ENCODE data around the gene PTPRN.
A peak's percentile ranks its signal among the peaks of the same experiment; 100 is the strongest.

Gene PTPRN

GRCh38 chr2:219284501-219285372 is 24.5 kb downstream of the PTPRN start:
- no peaks in the 10 kb centered on the region for H3K9me3 Mint-ChIP-seq
- no peak overlapping the region for H3K27ac Mint-ChIP-seq
- no peak overlapping the region for H3K4me3 Mint-ChIP-seq
- no peak for ATAC-seq
- no peak for DNase-seq
- H3K4me1 Mint-ChIP-seq, result peaks cover 56% of the 10 kb centered on the region
- no peaks in the 10 kb centered on the region for H3K27me3 Mint-ChIP-seq

- H3K9me3 Mint-ChIP-seq, result no peaks in the 10 kb centered on the region
- H3K27me3 Mint-ChIP-seq, result no peaks in the 10 kb centered on the region
- no peak overlapping the region for H3K27ac Mint-ChIP-seq
- no peak for DNase-seq
- ATAC-seq, result no peak
- peaks cover 70% of the 10 kb centered on the region for H3K4me1 Mint-ChIP-seq
- no peak overlapping the region for H3K4me3 Mint-ChIP-seq
These were observed 26.1 kb downstream of the PTPRN start for GRCh38 chr2:219282943-219283581.

DNA sequence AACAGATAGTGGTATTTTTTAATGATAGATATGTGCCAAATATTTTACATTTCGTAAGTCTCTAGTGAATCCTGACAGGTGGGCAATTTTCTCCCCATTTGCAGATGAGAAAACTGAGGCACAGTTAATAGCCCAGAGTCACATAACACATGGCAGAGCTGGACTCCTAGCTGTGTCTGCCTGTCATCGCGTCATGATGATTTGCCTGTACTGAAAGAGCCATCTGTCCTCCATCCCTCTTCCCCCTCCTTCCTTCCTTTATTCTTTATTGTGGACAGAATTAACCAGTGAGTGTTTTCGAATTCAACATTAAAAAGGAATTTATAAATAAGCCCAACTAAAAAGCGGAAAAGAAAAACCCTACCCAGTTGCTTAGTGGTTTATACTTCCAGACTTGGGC is 26.8 kb downstream of the PTPRN start:
- H3K4me1 Mint-ChIP-seq, result peaks cover 71% of the 10 kb centered on the region

GRCh38 chr2:219281588-219281987 is 27.6 kb downstream of the PTPRN start:
- no peak overlapping the region for H3K4me3 Mint-ChIP-seq
- H3K4me1 Mint-ChIP-seq, result peaks cover 67% of the 10 kb centered on the region
- ATAC-seq (no peak), DNase-seq (no peak)
- H3K27ac Mint-ChIP-seq, result no peak overlapping the region
- no peaks in the 10 kb centered on the region for H3K9me3 Mint-ChIP-seq
- H3K27me3 Mint-ChIP-seq, result no peaks in the 10 kb centered on the region

More for the DNA sequence above, 26.8 kb downstream of the PTPRN start:
- no peaks in the 10 kb centered on the region for H3K9me3 Mint-ChIP-seq
- H3K4me3 Mint-ChIP-seq, result no peak overlapping the region
- no peak for DNase-seq
- no peak overlapping the region for H3K27ac Mint-ChIP-seq
- no peak for ATAC-seq
- H3K27me3 Mint-ChIP-seq, result no peaks in the 10 kb centered on the region

GRCh38 chr2:219280651-219281050 is 28.6 kb downstream of the PTPRN start:
- H3K9me3 Mint-ChIP-seq, result no peaks in the 10 kb centered on the region
- H3K27ac Mint-ChIP-seq, result no peak overlapping the region
- ATAC-seq, result no peak
- no peaks in the 10 kb centered on the region for H3K27me3 Mint-ChIP-seq
- H3K4me3 Mint-ChIP-seq, result peak overlapping the region; percentile 95 to 99
- peaks cover 61% of the 10 kb centered on the region for H3K4me1 Mint-ChIP-seq
- DNase-seq, result no peak

GRCh38 chr2:219279916-219280516 is 29.2 kb downstream of the PTPRN start:
- H3K4me1 Mint-ChIP-seq, result peaks cover 55% of the 10 kb centered on the region

GRCh38 chr2:219279151-219279915 is 29.9 kb downstream of the PTPRN start, which contains the start of gene DNAJB2:
Gene DNAJB2 (plus strand): TSS chr2:219279366. CDS start chr2:219279834, 468 bp downstream.
- Mint-ChIP-seq H3K4me1 (peaks cover 55% of the 10 kb centered on the region), H3K27ac (peak within 1 kb of the TSS; percentile 99)

More at GRCh38 chr2:219279916-219280516, 29.2 kb downstream of the PTPRN start:
- DNase-seq (no peak), ATAC-seq (no peak)
- H3K4me3 Mint-ChIP-seq, result peak overlapping the region; percentile 95 to 99
- H3K27me3 Mint-ChIP-seq, result no peaks in the 10 kb centered on the region
- H3K9me3 Mint-ChIP-seq, result no peaks in the 10 kb centered on the region
- peak overlapping the region; percentile 99 for H3K27ac Mint-ChIP-seq

DNA sequence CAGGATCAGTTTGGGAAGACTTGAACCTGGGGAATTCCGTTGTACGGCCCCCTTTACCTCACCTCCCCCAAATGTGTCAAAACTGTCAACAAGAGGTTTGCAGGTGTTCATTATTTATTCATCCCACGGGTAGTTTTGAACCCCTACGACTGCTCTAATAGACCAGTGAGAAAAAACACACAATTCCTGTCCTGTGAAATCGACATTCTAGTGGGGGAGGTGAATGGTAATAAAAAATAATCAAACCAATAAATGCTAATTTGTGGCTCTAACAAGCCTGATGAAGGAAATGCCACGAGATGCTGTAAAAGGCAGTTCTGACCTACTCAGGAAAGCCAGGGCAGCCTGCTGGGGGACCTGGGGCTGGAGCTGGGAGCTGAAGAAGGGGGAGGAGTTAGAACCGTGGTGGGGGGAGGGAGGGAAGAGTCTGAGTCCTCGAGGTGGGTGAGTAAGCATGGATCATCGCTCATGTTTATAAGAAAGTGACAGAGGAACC is 30.5 kb downstream of the PTPRN start:
- no peak for DNase-seq
- no peaks in the 10 kb centered on the region for H3K27me3 Mint-ChIP-seq
- peak overlapping the region; percentile 94 to 99 for H3K27ac Mint-ChIP-seq
- H3K4me1 Mint-ChIP-seq, result peaks cover 59% of the 10 kb centered on the region
- H3K4me3 Mint-ChIP-seq, result peak overlapping the region; percentile 95 to 99
- no peak for ATAC-seq
- H3K9me3 Mint-ChIP-seq, result no peaks in the 10 kb centered on the region

More at GRCh38 chr2:219279151-219279915, 29.9 kb downstream of the PTPRN start, which contains the start of gene DNAJB2:
- Mint-ChIP-seq H3K4me3 (peak within 1 kb of the TSS; percentile 95 to 99), H3K9me3 (no peaks in the 10 kb centered on the region), H3K27me3 (no peaks in the 10 kb centered on the region)
- DNase-seq (peak; percentile 99), ATAC-seq (peak; percentile 92)

GRCh38 chr2:219277703-219278654 is 31.2 kb downstream of the PTPRN start:
- no peak for ATAC-seq
- no peaks in the 10 kb centered on the region for H3K9me3 Mint-ChIP-seq
- H3K27me3 Mint-ChIP-seq, result no peaks in the 10 kb centered on the region

GRCh38 chr2:219274361-219274921 is 34.8 kb downstream of the PTPRN start:
- Mint-ChIP-seq H3K4me3 (no peak overlapping the region), H3K27ac (no peak overlapping the region), H3K4me1 (peaks cover 29% of the 10 kb centered on the region), H3K9me3 (no peaks in the 10 kb centered on the region), H3K27me3 (no peaks in the 10 kb centered on the region)
- no peak for ATAC-seq
- DNase-seq, result no peak

More at GRCh38 chr2:219277703-219278654, 31.2 kb downstream of the PTPRN start:
- peaks cover 58% of the 10 kb centered on the region for H3K4me1 Mint-ChIP-seq
- peak overlapping the region; percentile 94 to 99 for H3K27ac Mint-ChIP-seq
- peak; percentile 77 to 80 for DNase-seq
- H3K4me3 Mint-ChIP-seq, result peak overlapping the region; percentile 95 to 99

DNA sequence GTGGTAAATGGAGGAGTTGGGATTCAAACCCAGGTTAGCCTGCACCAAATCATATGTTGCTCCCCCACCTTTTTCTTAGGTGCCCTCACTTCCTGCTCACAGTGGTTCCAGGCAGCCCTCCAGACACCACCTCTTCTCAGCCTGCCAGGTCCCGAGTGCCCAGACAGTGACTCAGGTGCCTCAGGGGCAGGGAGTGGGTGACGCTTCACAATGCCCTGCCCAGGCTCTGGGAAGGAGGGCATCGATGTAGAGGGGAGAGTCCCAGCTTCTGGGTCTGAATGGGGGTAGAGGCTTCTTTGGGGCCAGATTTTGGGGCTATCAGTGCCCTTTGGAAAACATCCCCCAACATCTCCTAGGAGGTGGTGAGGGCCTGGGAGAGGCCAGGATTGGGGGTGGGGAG is 35.3 kb downstream of the PTPRN start:
- DNase-seq (no peak), ATAC-seq (no peak)
- no peak overlapping the region for H3K4me3 Mint-ChIP-seq
- H3K4me1 Mint-ChIP-seq, result peaks cover 27% of the 10 kb centered on the region
- no peaks in the 10 kb centered on the region for H3K27me3 Mint-ChIP-seq
- no peak overlapping the region for H3K27ac Mint-ChIP-seq
- no peaks in the 10 kb centered on the region for H3K9me3 Mint-ChIP-seq

DNA sequence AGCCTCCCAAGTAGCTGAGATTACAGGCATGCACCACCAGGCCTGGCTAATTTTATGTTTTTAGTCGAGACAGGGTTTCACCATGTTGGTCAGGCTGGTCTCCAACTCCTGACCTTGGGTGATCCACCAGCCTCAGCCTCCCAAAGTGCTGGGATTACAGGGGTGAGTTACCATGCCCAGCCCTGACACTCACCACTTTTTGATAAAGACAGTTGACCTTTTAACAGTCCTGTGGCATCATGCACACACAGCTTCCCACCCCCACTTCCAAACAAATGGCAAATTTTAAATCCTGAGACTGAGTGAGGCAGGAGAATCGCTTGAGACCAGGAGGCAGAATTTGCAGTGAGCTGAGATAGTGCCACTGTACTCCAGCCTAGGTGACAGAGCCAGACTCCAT is 36.2 kb downstream of the PTPRN start:
- no peaks in the 10 kb centered on the region for H3K9me3 Mint-ChIP-seq
- no peak for ATAC-seq

DNA sequence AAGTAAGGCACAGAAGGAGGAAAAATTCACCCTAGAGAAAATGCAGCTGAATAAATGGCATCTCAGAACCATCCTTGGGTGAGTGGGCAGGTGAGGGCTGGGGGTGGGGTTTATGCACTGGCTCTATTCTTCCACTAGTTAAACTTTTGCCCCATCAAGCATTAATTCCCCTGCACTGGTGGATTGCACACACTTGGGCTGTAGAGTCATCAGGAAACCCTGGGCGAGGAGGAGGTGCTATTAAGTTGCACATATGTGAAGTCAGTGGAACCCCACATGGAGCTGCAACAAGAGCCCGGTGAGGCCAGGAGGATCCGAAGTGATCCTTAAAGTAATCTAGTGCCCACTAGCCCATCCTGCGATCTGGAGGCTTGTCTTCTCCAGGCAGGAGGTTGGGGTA is 36.8 kb downstream of the PTPRN start:
- ATAC-seq (no peak), DNase-seq (no peak)
- Mint-ChIP-seq H3K9me3 (no peaks in the 10 kb centered on the region), H3K4me1 (peaks cover 11% of the 10 kb centered on the region), H3K4me3 (no peak overlapping the region), H3K27me3 (no peaks in the 10 kb centered on the region), H3K27ac (no peak overlapping the region)

More for the DNA sequence above, 36.2 kb downstream of the PTPRN start:
- Mint-ChIP-seq H3K4me3 (no peak overlapping the region), H3K27me3 (no peaks in the 10 kb centered on the region), H3K4me1 (peaks cover 18% of the 10 kb centered on the region), H3K27ac (no peak overlapping the region)
- DNase-seq, result no peak

- H3K4me1 Mint-ChIP-seq, result peaks cover 7% of the 10 kb centered on the region
- H3K27me3 Mint-ChIP-seq, result no peaks in the 10 kb centered on the region
- no peak for DNase-seq
- no peak overlapping the region for H3K27ac Mint-ChIP-seq
- H3K9me3 Mint-ChIP-seq, result no peaks in the 10 kb centered on the region
- no peak overlapping the region for H3K4me3 Mint-ChIP-seq
- ATAC-seq, result no peak
These were observed 38.2 kb downstream of the PTPRN start for GRCh38 chr2:219271021-219271420.

Measured in stimulated activated naive CD8-positive, alpha-beta T cell treated with anti-CD3 and anti-CD28 coated beads, Interleukin-15, amount 100 ng/mL, for 72 hours (primary cell).